TTC549 (cell line): Measurements from ENCODE around the gene CSF3.

Source experiments
- FAIRE-seq: peaks from 2 replicates; lab custom pipeline; 2012; peaks lifted over from hg19 to GRCh38; lab: Jason Lieb, UNC

The CSF3 gene

GRCh38 chr17:40024901-40025300 is 9.7 kb downstream of the CSF3 start:
- no peak for FAIRE-seq

GRCh38 chr17:40025559-40025958 is 10.3 kb downstream of the CSF3 start:
- FAIRE-seq = no peak

DNA sequence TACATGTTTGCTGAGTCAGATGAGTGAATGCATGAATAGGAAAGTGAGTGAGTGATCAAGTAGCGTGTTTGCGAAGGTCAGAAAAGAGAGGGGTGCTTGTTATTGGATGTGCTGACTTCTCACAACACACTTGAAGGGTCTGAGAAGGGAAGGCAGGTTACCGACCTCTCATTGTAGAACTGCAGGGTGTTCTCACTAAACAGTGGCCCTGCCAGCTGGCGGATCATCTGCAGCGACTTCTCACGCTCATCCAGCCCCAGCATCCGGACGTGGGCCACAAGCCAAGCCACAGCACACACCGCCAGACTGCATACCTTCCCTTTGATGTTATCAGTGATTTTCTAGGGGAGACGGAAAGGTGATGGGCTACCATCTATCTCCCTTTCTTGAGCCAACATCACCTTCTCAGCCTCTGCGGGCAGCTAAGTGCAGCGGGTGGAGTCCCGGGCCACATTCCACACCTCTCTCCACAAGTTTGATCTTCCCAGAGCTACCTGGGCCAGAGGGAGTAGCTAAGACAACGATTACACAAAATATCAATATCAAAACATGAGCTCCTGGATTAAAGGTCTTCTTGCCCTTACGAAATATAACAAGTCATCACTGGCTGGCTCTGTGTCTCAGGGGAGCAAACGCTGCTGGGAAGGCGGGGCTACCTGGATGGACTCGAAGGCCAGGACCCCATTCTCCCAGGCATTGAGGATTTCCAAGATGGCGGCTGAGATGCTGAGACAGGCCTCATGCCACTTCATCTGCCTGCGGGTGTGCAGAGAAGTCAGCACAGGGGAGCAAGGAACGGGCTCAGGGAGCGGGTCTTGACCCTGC is 11.0 kb downstream of the CSF3 start:
- no peak for FAIRE-seq

- FAIRE-seq = no peak
Measured at GRCh38 chr17:40026816-40027613, 11.8 kb downstream of the CSF3 start.

DNA sequence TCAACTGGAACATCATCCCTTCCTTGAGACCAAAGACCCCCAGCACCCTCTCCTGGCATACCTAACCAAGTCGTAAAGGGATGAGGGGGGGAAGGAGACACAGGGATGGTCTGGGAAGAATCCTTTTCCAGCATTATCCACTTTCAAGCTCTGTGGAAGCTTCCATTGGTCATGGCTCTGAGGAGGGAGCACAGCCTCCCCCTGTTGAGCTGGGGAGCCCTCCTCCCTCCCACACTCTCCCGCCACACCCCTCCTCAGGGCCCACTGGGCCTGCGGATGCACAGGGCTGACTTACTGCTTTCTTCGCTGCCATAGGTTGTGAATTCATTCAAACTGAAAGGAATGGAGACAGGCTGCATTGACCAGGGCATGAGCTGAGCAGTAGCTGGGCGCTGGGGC is 12.4 kb downstream of the CSF3 start:
- no peak for FAIRE-seq

DNA sequence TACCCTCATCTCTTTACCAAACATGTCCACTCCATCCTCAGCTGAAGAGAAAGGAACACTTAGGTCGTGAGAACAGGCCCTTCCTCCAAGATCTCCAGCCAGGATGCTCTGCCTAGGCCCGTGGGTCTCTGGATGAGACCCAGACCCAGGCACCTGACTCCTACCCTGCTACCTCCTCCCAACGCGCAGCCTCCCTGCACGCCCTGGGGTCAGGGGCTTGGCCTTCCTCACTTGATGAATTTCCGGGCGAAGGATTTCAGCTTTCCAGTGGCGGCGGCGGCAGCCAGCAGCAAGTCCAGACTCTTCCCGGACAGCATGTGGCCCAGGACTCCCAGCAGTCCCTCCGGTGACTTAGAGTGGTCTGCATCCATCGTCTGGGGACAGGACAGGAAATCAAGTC is 13.4 kb downstream of the CSF3 start:
- no peak for FAIRE-seq

DNA sequence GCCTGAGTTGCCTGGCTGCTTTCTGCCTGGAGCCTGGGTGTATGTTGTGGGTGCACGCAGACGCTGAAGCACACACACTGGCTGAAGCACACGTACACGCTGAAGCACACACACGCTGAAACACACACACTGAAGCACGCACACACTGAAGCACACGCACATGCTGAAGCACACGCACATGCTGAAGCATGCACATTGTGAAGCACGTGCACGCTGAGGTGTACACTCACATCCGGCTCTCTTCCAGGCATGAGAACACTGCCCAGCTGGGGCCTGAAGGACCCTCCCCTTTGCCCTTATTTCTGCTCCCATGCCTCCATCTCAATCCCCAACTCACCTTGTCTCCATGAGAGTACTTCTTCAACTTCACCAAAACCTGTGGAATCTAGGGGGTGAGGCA is 16.5 kb downstream of the CSF3 start:
- no peak for FAIRE-seq

DNA sequence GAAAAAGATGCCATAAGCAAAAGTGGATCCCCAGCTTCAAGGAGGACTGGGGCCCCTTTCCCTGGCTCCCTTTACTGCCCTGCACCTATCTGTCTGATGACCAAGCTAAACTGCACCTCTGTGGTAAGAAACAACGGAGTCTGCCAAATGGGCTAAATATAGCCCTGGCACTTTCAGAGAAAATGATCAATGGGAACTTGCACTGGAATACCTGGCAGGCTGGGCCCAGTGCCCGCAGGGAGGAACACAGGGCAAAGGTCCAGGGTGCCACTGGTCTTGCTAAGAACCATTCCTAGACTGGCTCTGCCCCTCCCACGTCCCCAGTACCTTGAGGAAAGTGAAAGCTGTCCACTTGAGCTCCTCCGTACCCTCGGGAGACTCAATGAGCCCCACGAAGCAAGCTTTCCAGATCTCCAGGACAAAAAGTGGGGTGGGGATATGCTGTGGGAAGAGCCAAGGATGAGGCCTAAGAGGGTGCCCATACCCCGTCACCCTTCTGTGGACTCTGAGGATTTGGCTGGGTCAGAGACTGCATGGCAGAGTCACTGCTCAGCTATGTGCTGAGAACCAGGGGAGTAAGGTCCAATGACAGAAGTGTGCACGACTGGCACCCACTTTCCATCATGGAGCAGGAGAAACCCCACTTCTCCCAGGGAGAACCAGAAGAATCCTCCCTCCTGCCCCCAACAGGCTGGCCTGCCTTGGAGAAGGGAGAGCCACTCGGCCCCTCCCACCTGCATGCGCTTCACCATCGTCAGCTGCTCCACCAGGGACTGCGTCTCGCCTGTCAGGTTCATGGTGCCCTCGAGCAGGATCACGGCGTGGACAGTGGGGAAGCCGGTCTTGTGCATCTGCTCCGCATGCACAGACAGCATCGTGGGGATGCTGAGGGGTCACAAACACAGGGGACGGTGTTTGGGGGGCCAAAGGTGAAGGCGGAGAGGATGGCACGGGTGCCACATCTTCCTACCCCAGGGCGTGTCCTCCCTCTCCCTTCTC is 17.4 kb downstream of the CSF3 start:
- no peak for FAIRE-seq

DNA sequence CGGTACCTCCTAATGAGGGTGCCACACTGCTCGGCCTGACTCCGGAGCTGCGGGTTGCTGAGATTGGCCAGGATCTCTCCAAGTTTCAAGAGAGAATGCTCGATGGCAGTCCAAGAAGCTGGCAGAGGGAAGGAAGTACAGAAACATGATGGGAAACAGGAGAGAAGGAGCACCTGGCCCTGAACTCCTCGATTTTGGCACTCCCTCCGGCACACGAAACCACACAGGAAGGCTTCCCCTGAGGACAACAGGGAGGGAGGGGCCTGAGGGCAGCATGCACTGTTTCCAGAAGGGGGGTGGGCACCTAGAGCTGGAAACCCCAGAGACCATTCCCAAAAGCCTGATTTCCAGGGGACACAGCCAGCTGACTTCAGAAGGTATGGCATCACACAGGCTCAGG is 18.1 kb downstream of the CSF3 start:
- FAIRE-seq = no peak

DNA sequence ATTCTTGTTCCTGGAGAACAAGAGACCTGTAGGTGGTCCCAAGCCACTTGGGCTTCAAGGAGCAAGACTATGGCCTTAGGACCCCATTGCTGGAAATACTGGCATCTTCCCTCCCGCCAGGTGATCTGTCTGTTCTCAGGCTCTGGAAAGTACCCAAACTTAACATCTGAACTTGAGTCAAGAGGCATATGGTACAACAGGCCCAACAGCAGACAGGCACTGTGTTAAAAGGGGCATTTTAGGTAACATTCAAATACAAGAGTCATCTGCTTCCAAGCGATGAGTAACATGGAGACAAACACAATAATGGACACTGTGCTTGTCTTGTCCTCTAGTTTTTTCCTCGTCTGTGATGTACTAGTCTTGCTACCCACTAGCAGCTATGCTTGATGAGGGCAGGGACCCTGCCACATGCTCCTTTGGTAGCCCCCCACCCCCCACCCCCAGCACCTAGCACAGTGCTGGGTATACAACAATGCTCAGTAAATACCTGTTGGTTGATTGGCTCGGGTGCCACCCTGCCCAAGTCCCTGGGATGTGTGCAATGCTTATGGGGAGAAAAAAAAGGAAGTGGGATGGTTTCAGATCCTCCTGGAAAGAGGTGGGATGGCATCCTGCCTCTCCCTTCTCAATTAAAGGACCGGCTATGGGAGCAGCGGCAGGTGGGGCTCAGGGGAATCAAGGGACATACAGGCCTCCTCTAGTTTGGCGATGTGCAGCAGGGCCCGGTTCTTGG is 19.4 kb downstream of the CSF3 start:
- FAIRE-seq = no peak

GRCh38 chr17:40035162-40035559 is 19.9 kb downstream of the CSF3 start:
- no peak for FAIRE-seq

GRCh38 chr17:40038882-40039513 is 23.8 kb downstream of the CSF3 start:
- no peak for FAIRE-seq

GRCh38 chr17:40041196-40041595 is 26.0 kb downstream of the CSF3 start:
- no peak for FAIRE-seq

DNA sequence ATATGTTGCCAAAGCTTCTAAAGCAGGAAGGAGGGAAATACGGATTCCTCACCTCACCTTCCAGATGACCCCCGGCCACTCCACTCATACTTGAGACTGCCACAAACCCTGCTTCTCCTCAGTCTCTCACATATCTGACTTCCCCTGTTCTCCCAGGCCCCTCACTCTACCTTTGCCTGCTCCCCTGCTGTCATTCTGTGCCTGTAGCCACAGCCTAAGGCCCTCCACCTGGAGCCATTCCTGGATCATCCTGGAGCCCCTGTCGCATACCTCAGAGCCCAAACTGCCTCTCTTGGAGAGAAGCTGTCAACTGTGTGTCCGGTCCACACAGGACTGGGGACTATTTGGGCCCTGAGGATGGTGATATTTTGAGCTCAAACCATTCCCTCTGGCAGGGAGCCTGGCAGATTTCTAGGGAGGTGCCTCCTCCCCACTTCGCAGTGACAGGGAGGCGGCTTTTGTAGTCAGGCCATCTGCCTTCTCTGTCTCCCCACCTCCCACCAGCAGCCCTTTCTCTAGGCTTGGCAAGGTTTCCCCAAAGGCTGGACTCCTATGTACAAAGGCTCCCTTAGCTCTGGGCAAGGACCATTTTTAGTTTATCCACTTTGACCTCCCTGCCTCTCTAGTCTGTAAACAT is 41.3 kb downstream of the CSF3 start:
- no peak for FAIRE-seq

- FAIRE-seq = no peak
Measured at GRCh38 chr17:40058186-40058784, 43.0 kb downstream of the CSF3 start.

DNA sequence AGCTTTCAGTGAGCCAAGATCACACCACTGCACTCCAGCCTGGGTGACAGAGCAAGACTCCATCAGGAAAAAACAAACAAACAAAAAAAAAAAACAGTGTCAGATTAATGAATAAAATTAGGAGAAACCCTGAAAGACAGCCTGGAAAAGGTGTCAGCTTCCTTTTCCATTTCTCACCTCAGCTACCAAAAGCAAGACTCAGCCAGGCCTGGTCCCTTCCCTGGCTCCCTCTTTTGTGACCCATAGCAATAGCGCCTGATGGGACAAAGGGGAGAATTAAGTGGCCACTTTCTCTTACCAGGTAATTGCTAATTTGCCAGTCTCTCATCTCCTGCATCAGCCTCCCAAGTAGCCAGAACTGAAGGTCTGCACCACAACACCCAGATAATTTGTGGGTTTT is 43.6 kb downstream of the CSF3 start:
- FAIRE-seq = no peak

DNA sequence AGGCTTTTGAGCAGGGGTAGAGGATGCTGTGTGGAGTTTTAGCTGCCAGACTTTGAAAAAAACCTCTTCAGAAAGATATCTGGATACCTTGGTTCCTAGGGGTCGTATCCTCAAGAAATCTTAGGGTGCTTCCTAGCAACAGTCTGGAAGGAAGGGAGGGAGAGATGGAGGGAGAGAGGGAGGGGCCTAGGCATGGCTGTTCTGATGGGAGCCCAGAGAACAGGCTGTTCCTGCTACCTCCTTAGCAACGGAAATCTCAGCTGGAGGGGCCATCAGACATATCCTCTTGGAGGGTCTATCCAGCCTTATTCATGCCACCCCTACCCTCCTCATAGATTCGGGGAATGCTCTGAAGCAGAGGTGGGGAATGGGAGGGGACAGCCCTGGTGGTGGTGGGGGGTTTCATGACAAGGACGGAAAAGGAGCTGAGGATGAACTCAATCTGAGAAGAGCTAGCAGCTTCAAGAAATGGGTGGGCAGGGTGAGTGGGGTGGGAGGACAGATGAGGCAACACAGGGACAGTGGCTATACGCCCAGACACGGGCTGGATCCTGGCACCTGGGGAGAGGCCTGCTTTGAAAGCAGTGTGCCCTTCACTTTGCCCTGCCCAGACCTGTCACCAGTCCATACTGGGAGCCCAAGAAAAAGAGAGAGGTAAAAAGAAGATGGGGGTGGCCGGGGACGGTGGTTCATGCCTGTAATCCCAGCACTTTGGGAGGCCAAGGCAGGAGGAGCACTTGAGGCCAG is 44.7 kb downstream of the CSF3 start:
- no peak for FAIRE-seq

GRCh38 chr17:40060887-40061608 is 45.8 kb downstream of the CSF3 start:
- FAIRE-seq = no peak

DNA sequence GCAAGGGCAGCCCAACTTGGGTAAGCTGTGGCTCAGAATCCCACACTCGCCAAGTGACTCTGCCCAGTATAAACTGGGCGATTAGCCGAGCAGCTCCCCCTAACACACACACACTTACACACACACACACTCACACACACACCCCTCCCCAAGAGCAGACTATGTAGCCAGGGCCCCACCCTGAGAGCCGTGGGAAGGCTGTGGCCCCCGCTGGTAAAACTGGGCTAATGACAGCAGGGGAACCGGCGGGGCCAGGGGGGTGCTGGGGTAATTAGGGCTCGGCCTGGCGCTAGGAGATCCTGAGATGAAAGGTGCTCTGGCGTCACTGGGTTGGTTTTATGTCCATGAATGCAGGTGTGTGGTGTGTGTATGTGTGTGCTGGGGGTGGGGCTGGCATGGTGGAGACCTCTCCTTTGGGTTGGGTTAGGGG is 46.4 kb downstream of the CSF3 start:
- no peak for FAIRE-seq
